MCF 10A (cell line): ENCODE measurements around the gene NFIA. TPM values are rescaled to one million over a fixed set of nuclear protein-coding genes. Genes with fewer than 3 reads are reported as not detected.
A peak's percentile ranks its signal among the peaks of the same experiment; 100 is the strongest.

Source experiments
- BruUV-seq: library from RNA; stranded (reverse); fragments of 400-500 nt; replicated peaks from 2 replicates; lab custom pipeline; 2021; lab: Mats Ljungman, UMichigan
- CTCF ChIA-PET: fragments of 300-600 bp; sonication (Branson Sonifier 250); formaldehyde crosslinking; extraction: SDS; loops from one replicate; lab custom pipeline; 2021; ENCODE audit warnings: antibody characterized with exemption, inconsistent platforms; lab: Yijun Ruan, JAX
- POLR2A ChIA-PET: fragments of 300-600, 350-650 bp; sonication (Branson Sonifier 250); formaldehyde crosslinking; extraction: SDS; loops from one replicate; lab custom pipeline; 2020; ENCODE audit warnings: antibody characterized with exemption, inconsistent platforms; lab: Yijun Ruan, JAX
- DNase-seq: peaks from one replicate; pipeline ENCODE4 v3.0.0-alpha.2; 2018; ENCODE audit not compliant: unreplicated experiment
- H3K27ac Mint-ChIP-seq: one replicate; pipeline ENCODE4 v1.8.0; 2022; ENCODE audit warnings: mild to moderate bottlenecking, low read depth, mixed read lengths; ENCODE audit not compliant: unreplicated experiment
- H3K27me3 Mint-ChIP-seq: one replicate; pipeline ENCODE4 v1.8.0; 2022; ENCODE audit warnings: mixed read lengths; ENCODE audit not compliant: insufficient read depth, unreplicated experiment
- H3K36me3 Mint-ChIP-seq: one replicate; pipeline ENCODE4 v1.8.0; 2022; ENCODE audit warnings: mild to moderate bottlenecking, moderate library complexity, mixed read lengths; ENCODE audit not compliant: insufficient read depth, unreplicated experiment
- H3K4me1 Mint-ChIP-seq: one replicate; pipeline ENCODE4 v1.8.0; 2022; ENCODE audit warnings: mixed read lengths; ENCODE audit not compliant: insufficient read depth, unreplicated experiment
- H3K4me3 Mint-ChIP-seq: one replicate; pipeline ENCODE4 v1.8.0; 2022; ENCODE audit warnings: mild to moderate bottlenecking, moderate library complexity, mixed read lengths; ENCODE audit not compliant: unreplicated experiment
- H3K9me3 Mint-ChIP-seq: one replicate; pipeline ENCODE4 v1.8.0; 2022; ENCODE audit warnings: mixed read lengths; ENCODE audit not compliant: unreplicated experiment
- intact Hi-C: fragments of 100-400 bp; cut with micrococcal nuclease; formaldehyde crosslinking; loops from 2 replicates; pipeline ENCODE4 v1.14.1; 2022
- total RNA-seq: library from RNA; stranded (reverse); gene quantifications from 2 replicates; pipeline ENCODE4 v1.2.3, GENCODE V29; 2022
- TF ChIP-seq, protein P1 (sequence below): fragments of 200-600 bp; IDR thresholded peaks from one replicate; pipeline ENCODE4 v1.8.0; 2022; ENCODE audit warnings: antibody characterized with exemption, mild to moderate bottlenecking; ENCODE audit not compliant: unreplicated experiment

Gene NFIA
- total RNA-seq, 1 experiment from 2014 or later: 54.8 TPM

DNA sequence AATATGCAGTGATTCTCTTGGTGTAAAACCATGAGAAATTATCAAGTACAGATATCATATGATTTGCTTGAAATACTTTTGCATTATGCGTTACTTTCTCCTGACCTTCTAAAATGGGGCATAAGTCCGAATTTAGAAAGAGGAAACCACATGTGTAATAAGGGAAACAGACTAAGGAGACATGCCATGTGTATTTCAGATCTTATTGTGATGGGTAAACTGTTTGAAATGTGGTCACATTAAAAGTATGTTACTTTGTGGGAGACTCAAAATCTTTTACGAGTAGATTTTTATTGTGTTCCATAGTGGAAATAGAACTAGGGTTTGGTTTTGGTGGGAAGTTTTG, 173.0 kb downstream of the NFIA start:
- CTCF ChIA-PET: interaction anchor here (0.6 to 1.4 kb wide), 8 partner anchors 11 to 278 kb away, joined by 3 to 4 read pairs (median 3); no protein-coding TSS in a partner anchor
- intact Hi-C loops: no loop called here
- no TSS peak for BruUV-seq
- no peaks in the 10 kb centered on the region for H3K27me3 Mint-ChIP-seq
- no peaks in the 10 kb centered on the region for H3K9me3 Mint-ChIP-seq
- TF ChIP-seq, protein P1, sequence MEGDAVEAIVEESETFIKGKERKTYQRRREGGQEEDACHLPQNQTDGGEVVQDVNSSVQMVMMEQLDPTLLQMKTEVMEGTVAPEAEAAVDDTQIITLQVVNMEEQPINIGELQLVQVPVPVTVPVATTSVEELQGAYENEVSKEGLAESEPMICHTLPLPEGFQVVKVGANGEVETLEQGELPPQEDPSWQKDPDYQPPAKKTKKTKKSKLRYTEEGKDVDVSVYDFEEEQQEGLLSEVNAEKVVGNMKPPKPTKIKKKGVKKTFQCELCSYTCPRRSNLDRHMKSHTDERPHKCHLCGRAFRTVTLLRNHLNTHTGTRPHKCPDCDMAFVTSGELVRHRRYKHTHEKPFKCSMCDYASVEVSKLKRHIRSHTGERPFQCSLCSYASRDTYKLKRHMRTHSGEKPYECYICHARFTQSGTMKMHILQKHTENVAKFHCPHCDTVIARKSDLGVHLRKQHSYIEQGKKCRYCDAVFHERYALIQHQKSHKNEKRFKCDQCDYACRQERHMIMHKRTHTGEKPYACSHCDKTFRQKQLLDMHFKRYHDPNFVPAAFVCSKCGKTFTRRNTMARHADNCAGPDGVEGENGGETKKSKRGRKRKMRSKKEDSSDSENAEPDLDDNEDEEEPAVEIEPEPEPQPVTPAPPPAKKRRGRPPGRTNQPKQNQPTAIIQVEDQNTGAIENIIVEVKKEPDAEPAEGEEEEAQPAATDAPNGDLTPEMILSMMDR: no peak
- H3K4me1 Mint-ChIP-seq: peaks cover 45% of the 10 kb centered on the region
- peak overlapping the region; percentile 92 for H3K27ac Mint-ChIP-seq
- POLR2A ChIA-PET: interaction anchor here (0.8 to 4.7 kb wide), 9 partner anchors 10 to 174 kb away, joined by 3 to 26 read pairs (median 4); no protein-coding TSS in a partner anchor
- H3K4me3 Mint-ChIP-seq: peak overlapping the region; percentile 69
- peaks cover 7% of the 10 kb centered on the region for H3K36me3 Mint-ChIP-seq
- DNase-seq: no peak

DNA sequence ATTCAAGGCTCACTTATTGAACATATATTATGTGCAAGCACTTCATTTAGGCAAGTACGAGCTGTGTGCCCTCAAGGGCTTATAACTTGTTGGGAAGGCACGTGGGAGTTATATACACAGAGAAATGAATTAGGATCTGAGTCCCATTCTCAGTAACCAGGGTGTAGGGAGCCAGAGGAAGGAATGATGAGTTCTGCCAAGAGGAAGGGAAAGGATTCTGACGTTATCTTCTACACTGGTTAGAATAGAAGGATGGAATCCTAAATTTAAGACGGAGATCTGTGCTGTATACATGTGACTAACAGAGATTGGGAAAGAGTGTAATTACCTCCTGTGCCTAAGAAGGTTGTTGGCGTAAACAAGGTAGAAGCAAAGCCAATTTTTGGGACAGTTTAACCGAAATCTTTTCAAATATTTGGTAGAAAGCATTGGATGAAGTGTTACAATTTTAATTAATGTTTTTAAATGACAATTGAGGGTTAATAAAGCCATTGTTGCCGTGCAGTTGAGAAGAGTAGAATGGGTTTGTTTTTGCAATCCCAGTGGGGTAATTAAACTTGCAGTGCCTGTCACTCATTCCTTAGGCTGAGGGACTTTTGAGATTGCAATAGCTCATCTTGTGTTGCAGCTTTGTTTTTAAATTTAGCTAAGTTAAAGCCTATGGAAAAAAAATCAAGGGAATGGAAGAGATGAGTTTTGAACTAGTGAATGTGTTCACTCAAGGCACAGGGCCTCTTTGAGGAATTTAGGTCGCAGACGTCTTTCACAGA, 177.2 kb downstream of the NFIA start:
- H3K27me3 Mint-ChIP-seq: no peaks in the 10 kb centered on the region
- TF ChIP-seq, protein P1: no peak
- no peak overlapping the region for H3K4me3 Mint-ChIP-seq
- intact Hi-C loops: no loop called here
- BruUV-seq: no TSS peak
- peak overlapping the region; percentile 36 for H3K27ac Mint-ChIP-seq
- DNase-seq: peak; percentile 31
- H3K9me3 Mint-ChIP-seq: no peaks in the 10 kb centered on the region
- CTCF ChIA-PET: interaction anchor here (1.2 to 1.3 kb wide), 2 partner anchors 12 to 209 kb away, joined by 3 to 6 read pairs; no protein-coding TSS in a partner anchor
- POLR2A ChIA-PET: no interaction called here
- H3K4me1 Mint-ChIP-seq: peaks cover 34% of the 10 kb centered on the region
- H3K36me3 Mint-ChIP-seq: peaks cover 7% of the 10 kb centered on the region

DNA sequence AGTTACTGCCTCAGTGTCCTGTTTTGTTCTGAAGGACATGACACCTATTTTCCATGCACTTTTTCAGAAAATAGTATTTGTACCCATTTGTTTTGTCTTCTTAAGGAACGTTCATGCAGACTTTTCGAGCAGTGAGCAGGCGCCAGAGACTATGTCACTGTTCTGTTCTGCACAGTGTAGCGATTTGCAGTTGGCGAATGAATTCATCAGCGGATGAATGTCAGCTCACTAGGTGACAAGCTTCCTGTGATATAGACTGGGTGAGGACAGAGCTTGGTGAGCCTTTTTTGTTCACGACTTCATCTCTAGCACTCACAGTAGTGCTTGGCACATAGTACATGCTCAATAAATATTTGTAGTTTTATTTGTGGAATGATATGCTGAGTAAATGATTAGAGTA, 177.8 kb downstream of the NFIA start:
- ChIA-PET CTCF (interaction anchor here (0.9 to 1.2 kb wide), 2 partner anchors 210 to 281 kb away, joined by 3 read pairs; no protein-coding TSS in a partner anchor), POLR2A (interaction anchor here (1.7 kb wide), 1 partner anchor 120 kb away, joined by 5 read pairs; no protein-coding TSS in a partner anchor)
- no TSS peak for BruUV-seq
- Mint-ChIP-seq H3K4me3 (no peak overlapping the region), H3K9me3 (no peaks in the 10 kb centered on the region), H3K27ac (no peak overlapping the region), H3K36me3 (peaks cover 7% of the 10 kb centered on the region), H3K27me3 (no peaks in the 10 kb centered on the region), H3K4me1 (peaks cover 28% of the 10 kb centered on the region)
- TF ChIP-seq, protein P1: no peak
- no peak for DNase-seq
- intact Hi-C loops: no loop called here

DNA sequence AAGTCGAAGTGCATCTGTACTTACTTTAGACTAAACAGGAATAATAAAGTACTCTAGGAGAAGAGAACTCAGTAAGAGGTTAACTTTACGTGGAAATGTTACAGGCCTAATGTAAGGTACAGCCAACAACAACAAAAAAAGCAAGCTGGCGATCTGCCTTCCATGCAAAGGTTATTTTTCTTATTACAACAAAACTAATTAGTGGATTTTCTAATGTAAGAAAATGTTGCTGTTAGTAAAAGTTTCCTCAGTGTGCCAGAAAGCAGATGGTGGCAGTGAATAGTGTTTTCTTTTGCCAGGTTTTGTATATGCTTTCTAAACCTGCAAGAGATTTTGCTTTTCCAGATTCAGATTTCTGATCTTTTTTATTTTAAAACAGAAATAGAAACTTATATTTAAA, 179.2 kb downstream of the NFIA start:
- CTCF ChIA-PET: interaction anchor here (0.7 kb wide), 1 partner anchor 39 kb away, joined by 3 read pairs; no protein-coding TSS in a partner anchor
- peak; percentile 21 for DNase-seq
- Mint-ChIP-seq H3K9me3 (no peaks in the 10 kb centered on the region), H3K27me3 (no peaks in the 10 kb centered on the region), H3K27ac (no peak overlapping the region), H3K4me3 (no peak overlapping the region), H3K4me1 (peaks cover 23% of the 10 kb centered on the region), H3K36me3 (peaks cover 7% of the 10 kb centered on the region)
- POLR2A ChIA-PET: interaction anchor here (1.2 to 1.7 kb wide), 3 partner anchors 14 to 121 kb away, joined by 3 to 5 read pairs (median 5); no protein-coding TSS in a partner anchor
- intact Hi-C loops: no loop called here
- no TSS peak for BruUV-seq
- TF ChIP-seq, protein P1: no peak
